HK-2 (cell line): ENCODE data around the gene SLC4A7.

Experiments used
- DNase-seq: peaks from one replicate; pipeline ENCODE4 v3.0.0-alpha.2; 2018; ENCODE audit not compliant: unreplicated experiment

The SLC4A7 gene

GRCh38 chr3:27325419-27325818 is 158.8 kb downstream of the SLC4A7 start:
- DNase-seq: no peak

- no peak for DNase-seq
Observed at GRCh38 chr3:27324686-27325085, 159.5 kb downstream of the SLC4A7 start.

DNA sequence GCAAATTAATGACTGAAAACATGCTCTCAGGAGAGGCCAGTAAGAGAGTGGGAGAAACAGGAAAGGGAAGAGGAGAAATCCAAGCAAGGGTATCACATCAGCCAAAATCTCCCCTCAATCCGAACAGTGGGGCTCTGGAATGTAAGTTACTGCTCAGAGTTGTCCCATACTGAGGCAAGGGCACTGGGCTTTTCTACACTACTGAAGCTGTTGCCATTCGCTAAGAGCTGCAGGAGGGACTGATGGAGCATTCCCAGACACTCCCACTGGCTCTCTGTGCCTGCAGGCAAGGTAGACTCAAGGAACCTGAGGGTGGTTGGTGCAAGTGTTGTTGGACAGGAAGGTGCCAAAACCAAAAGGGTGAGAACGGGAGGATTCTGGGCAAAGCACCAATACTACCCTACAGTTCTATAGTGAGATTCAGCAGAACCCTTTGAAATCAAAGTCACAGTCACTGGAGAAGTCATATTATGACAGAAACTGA is 161.1 kb downstream of the SLC4A7 start:
- DNase-seq: no peak
